ENCODE measurements around the gene APC.

GRCh38 chr5:112895682-112896081 lies 158.0 kb downstream of the APC start:
- no peak for TF ChIP-seq POLR2A (IDR thresholded peaks at IDR 0.05; ENCODE audit: borderline replicate concordance, extremely low read depth, insufficient read depth, insufficient read length)
- TF ChIP-seq EGR1 (IDR thresholded peaks at IDR 0.05; ENCODE audit: low read depth): no peak
- no peak for TF ChIP-seq CTCF (IDR thresholded peaks at IDR 0.05 in 2 of 3, conservative IDR thresholded peaks at IDR 0.05 in 1 of 3; ENCODE audit: borderline replicate concordance in 1 of 3, insufficient read depth in 1 of 3, low read depth in 2 of 3, low read length in 2 of 3)
- TF ChIP-seq POLR2AphosphoS5 (IDR thresholded peaks at IDR 0.05; ENCODE audit: low read depth, low read length): no peak
- no peak for TF ChIP-seq REST (IDR thresholded peaks at IDR 0.05; ENCODE audit: low read depth)
- no peak for TF ChIP-seq ZBTB33 (IDR thresholded peaks at IDR 0.05; ENCODE audit: extremely low read depth, insufficient replicate concordance, low read length)
- TF ChIP-seq EZH2phosphoT487 (IDR thresholded peaks at IDR 0.05; ENCODE audit: borderline replicate concordance): no peak
- TF ChIP-seq YY1 (IDR thresholded peaks at IDR 0.05; ENCODE audit: extremely low read depth, insufficient replicate concordance, low read depth, low read length): no peak
- TF ChIP-seq ZFX (IDR thresholded peaks at IDR 0.05): no peak
- no peak for TF ChIP-seq ZNF274 (IDR thresholded peaks at IDR 0.05; ENCODE audit: low read depth, low read length)
